Urinary bladder (tissue), 4 donors: ENCODE results near the gene CDX2. TPM values are rescaled to one million over a fixed set of nuclear protein-coding genes. Genes with fewer than 3 reads are reported as not detected.

Experiments
- DNase-seq: peaks from one replicate; pipeline ENCODE4 v3.0.0-alpha.2; 2015; ENCODE audit errors: extremely low spot score
- H3K27ac ChIP-seq: one replicate; pipeline ENCODE4 v1.5.1; 2013; ENCODE audit warnings: low read depth, mild to moderate bottlenecking, moderate library complexity
- H3K36me3 ChIP-seq: one replicate; pipeline ENCODE4 v1.6.1; 2013; ENCODE audit warnings: mild to moderate bottlenecking, moderate library complexity; ENCODE audit not compliant: insufficient read depth
- H3K4me1 ChIP-seq: one replicate; pipeline ENCODE4 v1.6.1; 2013; ENCODE audit warnings: mild to moderate bottlenecking, moderate library complexity; ENCODE audit not compliant: insufficient read depth
- H3K4me3 ChIP-seq: one replicate; pipeline ENCODE4 v1.5.1; 2013; ENCODE audit warnings: low read depth, low read length
- WGBS: extraction: QIAGEN DNeasy Blood & Tissue Kit; methylation state at CpG from one replicate; pipeline ENCODE4 v1.1.7; 2013; 5-methylcytosine and 5-hydroxymethylcytosine counted together
- polyA plus RNA-seq: library from polyadenylated mRNA; stranded (reverse); fragments of 200-250 nt; gene quantifications from one replicate; pipeline ENCODE4 v1.2.3, GENCODE V29; 2013
- total RNA-seq: library from RNA; depleted of rRNA; stranded (reverse); fragments of >200 nt; gene quantifications from one replicate; pipeline ENCODE4 v1.2.3, GENCODE V29; 2014
- donor health status: healthy with polysubstance abuse.
- donor health status: healthy.

Gene CDX2
- total and polyA plus RNA-seq, 2 donors: not detected

DNA sequence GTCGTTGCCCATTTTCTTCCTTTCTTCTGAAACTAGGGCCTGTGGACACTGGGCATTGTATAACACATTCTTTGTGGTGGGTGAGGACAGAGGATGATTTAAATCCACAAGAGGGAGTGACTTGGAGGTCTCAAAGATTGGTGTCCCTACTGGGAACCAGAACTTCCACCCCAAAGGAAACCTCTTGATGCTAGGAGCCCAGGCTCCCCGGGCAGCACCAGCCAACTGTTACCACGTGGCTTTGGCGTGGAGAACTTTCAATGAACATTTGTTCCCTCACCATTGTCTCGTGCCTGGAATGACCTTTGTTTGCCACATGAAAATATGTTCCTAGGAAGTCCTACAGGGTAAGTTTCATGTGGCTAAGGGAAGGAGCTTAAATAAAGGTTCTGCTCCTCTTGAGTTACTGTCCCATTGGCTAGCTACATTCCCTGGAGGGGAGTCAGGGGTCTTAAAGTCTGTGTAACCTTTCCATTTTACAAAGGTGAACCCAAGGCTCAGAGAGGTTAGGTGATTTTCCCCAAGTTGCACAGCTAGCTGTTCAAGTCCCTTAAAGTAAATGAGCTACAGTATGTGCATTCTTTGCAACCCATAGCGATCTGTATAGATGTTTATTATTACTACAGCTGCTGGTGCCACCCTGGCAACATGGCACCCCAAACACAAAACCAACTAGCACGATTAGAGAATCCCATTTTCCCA lies 5.0 kb upstream of the CDX2 start:
- Histone ChIP-seq H3K36me3 (no peaks in the 10 kb centered on the region), H3K4me3 (no peak overlapping the region), H3K27ac (no peak overlapping the region), H3K4me1 (peaks cover under 1% of the 10 kb centered on the region)
- 16% methylated on average over 7 of the region's 7 CpGs for WGBS
- DNase-seq: no peak

DNA sequence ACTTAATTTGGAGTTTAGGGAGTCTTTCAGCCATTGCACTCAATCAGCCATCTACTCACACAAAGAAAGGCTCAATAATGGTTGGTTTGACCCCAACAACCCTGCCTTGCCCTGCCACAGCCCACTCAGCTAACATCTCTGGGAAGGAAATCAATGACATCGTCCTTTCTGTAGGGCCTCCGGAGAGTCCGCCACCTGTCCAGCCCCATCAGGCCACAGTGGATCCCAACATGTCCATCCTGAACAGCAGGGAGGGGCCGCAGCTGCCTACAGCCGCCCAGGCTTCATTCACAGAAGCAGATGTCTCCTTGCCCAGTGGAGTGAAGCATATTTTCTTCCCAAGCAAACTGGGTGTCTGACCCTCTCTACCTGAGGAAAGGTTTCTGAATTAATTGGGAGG lies 4.2 kb upstream of the CDX2 start:
- no peak overlapping the region for H3K4me3 ChIP-seq
- H3K27ac ChIP-seq: no peak overlapping the region
- 35% methylated on average over 5 of the region's 5 CpGs for WGBS
- peaks cover 3% of the 10 kb centered on the region for H3K4me1 ChIP-seq
- no peak for DNase-seq
- no peaks in the 10 kb centered on the region for H3K36me3 ChIP-seq

DNA sequence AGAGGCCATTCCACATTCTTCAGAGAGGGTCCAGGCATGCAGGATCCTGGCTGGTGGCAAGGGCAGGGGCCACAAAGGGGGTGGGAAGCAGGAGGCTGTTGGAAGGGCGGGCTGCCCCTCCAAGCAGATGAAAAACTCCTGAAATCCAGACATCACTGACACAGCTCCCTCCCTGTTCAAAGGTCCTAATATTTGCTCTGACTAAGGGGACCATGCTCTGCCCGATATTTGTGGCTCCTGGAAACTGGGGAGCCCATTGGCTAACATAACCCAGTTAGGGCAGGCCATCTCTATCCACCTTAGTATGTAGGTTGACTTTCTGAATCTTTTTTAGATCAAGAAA lies 3.3 kb upstream of the CDX2 start:
- Histone ChIP-seq H3K36me3 (no peaks in the 10 kb centered on the region), H3K4me1 (peaks cover 3% of the 10 kb centered on the region), H3K4me3 (no peak overlapping the region), H3K27ac (no peak overlapping the region)
- WGBS: 66% methylated on average over 2 of the region's 2 CpGs
- DNase-seq: no peak

DNA sequence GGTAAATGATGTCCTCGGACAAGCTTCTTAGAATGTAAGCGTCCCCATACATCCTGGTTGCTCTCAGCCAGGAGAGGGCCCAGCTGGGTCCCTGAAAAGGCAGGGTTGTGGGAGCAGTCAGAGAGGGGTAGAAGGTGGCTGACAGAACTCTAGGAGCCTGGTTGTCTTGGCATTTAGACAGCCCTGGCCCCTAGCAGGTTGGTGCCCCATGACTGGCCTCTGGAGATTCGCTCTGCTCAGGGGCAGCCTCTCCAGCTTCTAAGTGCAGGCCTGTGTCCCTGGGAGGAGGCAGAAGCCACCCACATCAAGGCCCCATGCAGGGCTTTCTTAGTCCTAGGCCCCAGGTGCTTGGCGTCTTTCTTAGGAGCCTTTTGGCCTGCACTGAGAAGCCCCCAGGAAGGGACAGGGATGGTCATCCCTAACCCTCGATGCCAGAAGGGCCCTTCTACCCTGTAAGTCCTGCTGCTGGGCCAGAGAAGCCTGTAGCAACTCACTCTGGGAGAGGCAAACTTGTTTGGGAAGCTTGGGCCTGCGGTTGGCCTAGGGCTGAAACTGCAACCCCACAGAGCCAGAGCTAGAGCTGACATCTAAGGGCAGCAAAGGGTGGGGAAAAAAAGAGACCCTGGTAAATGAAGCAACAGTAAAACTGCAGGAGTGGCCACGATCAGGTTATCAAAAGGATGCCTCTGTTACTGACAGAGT lies 2.8 kb upstream of the CDX2 start:
- H3K27ac ChIP-seq: no peak overlapping the region
- WGBS: 55% methylated on average over 7 of the region's 7 CpGs
- H3K4me3 ChIP-seq: no peak overlapping the region
- no peaks in the 10 kb centered on the region for H3K36me3 ChIP-seq
- H3K4me1 ChIP-seq: peaks cover 3% of the 10 kb centered on the region
- no peak for DNase-seq

DNA sequence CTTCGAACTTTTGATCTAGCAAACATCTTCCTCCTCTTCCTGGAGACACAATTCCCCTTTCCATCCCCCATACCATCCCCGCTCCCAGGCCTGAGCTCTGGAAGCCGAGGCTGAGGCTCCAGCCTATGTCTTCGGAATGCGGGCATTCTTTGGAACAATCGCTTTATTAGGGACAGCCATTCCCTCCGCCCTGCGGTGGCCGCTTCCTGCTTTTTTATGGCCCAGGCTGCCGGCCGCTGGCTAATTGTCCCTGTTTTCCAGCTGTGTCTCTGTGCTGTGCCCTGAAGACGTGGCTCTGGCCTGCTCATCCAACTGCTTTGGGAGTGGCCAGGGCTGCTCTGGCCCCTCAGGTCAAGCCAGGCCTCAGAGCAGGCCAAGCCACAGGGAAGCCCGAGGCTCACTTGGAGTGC lies 2.1 kb upstream of the CDX2 start:
- WGBS: 36% methylated on average over 13 of the region's 13 CpGs

DNA sequence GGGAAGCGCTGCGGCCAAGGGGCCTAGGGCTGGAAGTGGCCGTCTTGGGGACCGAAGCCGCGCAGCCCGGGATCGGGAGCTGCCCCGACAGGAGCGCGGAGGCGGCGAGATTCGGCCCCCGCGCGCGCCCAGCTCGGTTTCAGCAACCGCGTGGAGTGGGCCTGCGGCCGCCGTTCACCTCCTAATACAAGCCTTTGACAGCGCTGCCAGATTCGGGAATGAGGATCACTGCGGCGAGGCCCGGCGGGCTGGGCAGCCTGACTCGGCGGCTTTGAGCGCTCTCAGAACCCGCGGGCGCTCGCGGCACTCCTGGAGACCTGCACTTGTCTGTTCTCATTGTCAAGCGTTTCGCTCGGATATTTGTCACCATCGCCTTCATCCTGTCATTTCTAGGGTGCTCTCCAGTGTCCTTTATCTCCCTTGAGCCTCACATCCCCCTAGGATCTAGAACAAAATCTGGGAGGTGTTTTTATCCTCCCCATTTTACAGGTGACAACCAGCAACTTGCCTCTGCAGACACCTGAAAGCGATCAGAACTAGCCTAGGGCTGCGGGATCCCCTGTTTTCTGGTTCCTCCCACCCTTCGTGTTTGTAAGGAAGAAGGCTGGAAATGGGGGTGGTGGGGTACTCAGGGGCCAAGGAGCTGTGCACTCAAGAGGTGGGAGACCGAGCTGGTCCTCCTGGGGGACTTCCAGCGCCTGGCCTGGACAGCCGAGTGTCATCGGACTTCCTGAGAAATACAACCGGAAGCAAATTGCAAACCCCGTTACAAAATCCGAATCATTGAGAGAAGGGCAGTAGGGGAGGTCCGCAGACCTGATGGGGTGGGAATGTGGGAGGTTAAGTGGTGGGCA lies 1.5 kb upstream of the CDX2 start:
- Histone ChIP-seq H3K36me3 (no peaks in the 10 kb centered on the region), H3K4me3 (no peak overlapping the region), H3K27ac (no peak overlapping the region), H3K4me1 (peaks cover 3% of the 10 kb centered on the region)
- no peak for DNase-seq
- 6% methylated on average over 53 of the region's 53 CpGs for WGBS

More for the DNA sequence above, 2.1 kb upstream of the CDX2 start:
- no peaks in the 10 kb centered on the region for H3K36me3 ChIP-seq
- H3K4me3 ChIP-seq: no peak overlapping the region
- peaks cover 3% of the 10 kb centered on the region for H3K4me1 ChIP-seq
- no peak overlapping the region for H3K27ac ChIP-seq
- DNase-seq: no peak

DNA sequence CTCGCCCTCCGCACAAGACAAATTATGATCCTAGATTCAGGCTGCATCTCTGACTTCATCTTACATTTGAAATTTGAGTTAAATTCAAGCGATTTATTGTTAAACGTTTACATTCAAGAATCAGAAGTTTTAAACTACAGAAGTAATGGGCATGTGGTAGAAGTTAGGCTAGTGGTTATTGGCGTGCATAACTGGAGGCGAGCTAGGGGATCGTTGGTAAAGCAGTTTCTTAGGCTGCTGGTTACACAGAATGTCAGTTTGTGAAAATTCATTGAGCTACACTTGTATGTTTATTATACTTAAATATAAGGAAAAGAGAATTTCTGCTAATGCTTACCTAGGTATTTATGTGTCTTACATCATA lies 733 bp upstream of the CDX2 start:
- Histone ChIP-seq H3K4me1 (peaks cover 3% of the 10 kb centered on the region), H3K4me3 (no peak overlapping the region), H3K36me3 (no peaks in the 10 kb centered on the region), H3K27ac (no peak overlapping the region)
- no peak for DNase-seq
- WGBS: 13% methylated on average over 7 of the region's 7 CpGs

DNA sequence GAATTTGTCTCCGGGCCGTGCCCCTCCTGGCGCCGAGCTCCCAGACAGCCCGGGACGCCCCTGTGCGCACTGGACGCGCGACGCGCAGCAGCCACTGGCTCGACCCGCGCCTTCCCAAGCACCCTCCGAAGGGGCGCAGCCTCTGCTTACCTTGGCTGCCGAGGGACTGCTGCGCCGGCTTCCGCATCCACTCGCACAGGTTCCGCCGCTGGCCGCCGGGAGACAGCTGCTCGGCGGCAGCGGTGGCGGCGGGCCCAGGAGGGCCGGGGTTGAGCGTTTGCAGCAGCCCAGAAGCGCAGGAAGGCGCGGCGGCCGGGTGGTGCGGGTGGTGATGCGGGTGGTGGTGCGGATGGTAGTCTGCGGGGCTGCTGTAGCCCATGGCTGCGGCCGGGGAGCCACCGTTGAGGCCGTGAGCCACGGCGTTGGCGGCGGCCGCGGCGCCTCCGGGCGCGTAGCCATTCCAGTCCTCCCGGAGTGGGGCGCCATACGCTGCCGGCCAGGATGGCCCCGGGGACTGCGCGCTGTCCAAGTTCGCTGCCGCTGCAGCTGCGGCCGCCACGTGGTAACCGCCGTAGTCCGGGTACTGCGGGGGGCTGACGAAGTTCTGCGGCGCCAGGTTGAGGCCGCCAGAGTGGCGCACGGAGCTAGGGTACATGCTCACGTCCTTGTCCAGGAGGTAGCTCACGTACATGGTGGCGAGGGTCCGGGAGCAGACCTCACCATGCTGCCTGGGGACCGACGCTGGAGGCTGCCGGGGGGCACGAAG lies 616 bp downstream of the CDX2 start:
- DNase-seq: no peak
- WGBS: under 1% methylated on average over 86 of the region's 86 CpGs
- no peaks in the 10 kb centered on the region for H3K36me3 ChIP-seq
- no peak overlapping the region for H3K27ac ChIP-seq
- peak overlapping the region; percentile 4 for H3K4me3 ChIP-seq
- peaks cover 3% of the 10 kb centered on the region for H3K4me1 ChIP-seq

DNA sequence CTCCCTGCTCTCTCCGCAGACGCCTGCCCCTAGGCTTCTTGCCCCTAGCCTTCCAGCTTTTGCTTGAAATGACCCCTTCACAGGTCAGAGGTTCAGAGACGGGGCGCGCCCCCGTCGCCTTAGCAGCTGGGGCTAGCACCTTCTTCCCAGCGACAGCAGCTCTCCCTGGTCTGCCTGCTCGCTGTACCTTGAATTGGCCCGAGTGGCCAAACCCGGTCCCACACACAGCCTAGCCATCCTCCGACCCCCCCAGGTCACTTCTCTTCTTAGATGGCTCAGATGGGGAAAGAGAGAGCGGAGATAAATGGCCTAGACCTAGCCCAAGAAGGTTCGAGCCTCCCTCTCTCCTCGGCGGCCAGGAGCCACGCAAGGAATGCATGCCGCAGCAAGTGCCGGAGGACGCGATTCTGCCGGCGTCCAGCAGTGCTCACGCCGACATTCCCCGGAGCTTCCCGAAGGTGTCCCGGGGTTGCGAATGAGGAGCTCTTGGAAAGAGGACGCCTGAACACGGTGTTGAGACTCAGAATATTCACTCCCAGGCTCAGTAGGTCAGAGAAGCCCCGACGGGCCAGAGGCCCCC lies 1.3 kb downstream of the CDX2 start:
- WGBS: 2% methylated on average over 33 of the region's 33 CpGs
- Histone ChIP-seq H3K27ac (no peak overlapping the region), H3K36me3 (no peaks in the 10 kb centered on the region), H3K4me1 (peaks cover 3% of the 10 kb centered on the region), H3K4me3 (peak overlapping the region; percentile 4)
- no peak for DNase-seq

DNA sequence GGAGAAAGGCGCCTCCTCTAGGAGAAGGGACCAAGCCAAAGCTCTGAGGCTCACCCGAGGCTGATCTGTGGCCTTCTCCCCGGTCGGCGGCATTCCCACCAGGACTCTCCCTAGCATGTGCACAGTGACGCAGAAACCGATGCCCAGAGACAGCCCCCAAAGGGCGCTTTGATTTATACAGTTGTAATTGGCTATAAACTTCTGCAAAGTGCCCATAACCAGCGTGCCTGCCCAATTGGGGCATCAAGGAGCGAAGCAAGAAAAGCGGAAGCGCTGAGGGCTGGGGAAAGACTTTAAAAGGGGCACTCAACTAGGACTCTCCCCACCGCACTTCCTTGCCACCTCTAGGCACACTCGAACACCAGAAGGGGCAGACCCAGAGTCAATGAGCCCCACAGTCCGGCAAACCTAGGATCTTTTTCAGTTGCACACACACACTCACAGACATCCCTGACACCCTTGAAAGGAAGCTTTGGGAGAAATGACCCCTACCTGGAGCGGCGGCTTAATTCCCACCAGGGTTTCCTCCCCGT lies 1.8 kb downstream of the CDX2 start:
- WGBS: 7% methylated on average over 18 of the region's 18 CpGs
- Histone ChIP-seq H3K36me3 (no peaks in the 10 kb centered on the region), H3K27ac (no peak overlapping the region), H3K4me1 (peaks cover 3% of the 10 kb centered on the region), H3K4me3 (no peak overlapping the region)
- no peak for DNase-seq

DNA sequence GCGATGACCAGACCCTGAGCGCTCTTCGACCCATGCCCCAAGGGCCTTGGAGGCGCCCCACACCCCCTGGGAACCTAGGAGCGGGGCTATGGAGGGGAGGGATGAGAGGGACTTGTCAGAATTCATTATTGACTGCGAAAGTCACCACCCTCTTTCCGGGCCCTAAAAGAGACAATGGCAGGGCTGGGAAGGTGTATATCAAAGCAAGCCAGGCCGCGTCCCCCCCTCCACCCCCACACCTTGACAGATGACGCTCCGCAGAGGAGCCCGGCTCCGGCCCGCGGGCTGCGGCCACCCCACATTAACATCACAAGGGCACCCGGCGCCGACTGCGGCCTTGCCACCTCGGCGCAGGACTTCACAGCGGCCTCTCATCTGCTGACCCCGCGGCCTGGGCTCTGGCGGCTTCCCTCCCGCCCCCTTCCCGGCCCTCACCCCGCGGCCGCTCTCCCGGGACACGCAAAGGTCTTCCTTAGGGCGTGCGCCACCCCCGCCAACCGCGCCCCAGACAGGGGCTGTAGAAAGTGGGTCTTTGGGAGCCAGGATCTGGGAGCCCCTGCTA lies 2.4 kb downstream of the CDX2 start:
- no peak overlapping the region for H3K27ac ChIP-seq
- peaks cover 3% of the 10 kb centered on the region for H3K4me1 ChIP-seq
- no peak for DNase-seq
- WGBS: 5% methylated on average over 38 of the region's 38 CpGs
- H3K4me3 ChIP-seq: no peak overlapping the region
- H3K36me3 ChIP-seq: no peaks in the 10 kb centered on the region

DNA sequence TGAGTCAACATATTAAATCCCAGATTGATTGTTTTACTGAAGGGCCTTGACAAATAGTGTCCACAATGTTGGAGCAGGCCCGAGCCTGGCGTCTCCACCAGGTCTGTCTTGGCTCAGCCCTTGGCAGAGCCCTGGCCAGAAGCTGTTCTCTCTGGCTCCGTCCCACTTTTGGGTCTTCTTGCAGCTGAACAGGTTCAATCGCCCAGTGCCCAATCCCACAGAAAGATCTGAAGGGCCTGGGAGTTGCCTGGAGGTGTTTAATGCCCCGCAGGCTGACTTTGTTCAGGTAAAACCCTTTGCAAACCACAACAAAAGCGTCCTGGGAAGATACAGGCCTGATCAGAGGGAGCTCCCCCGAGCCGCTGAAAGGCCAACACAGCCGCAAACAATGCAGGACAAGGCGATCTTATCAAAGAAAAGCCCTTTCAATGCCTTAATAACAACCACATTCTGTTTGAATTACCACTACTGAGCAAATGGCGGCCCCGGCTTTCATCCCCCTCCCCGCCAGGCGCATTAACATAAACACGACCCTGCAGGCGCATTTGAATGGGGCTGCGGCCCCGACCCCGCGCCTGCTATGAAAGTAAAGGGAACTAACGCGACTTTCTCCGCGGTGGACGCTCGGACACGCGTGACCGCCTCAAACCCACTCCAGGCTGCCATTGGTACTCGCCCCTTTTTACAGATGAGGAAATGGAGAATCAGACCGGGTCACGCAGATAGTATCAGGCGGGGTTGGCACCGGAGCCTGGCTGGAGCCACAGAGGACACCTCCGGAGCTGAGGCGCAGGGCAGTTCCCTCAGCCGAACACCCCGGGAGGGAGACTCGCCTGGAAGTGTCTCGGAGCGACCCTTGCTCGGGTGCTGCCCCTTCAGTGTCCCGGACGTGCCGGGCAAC lies 3.1 kb downstream of the CDX2 start:
- no peak for DNase-seq
- no peak overlapping the region for H3K4me3 ChIP-seq
- WGBS: 11% methylated on average over 45 of the region's 45 CpGs
- no peaks in the 10 kb centered on the region for H3K36me3 ChIP-seq
- no peak overlapping the region for H3K27ac ChIP-seq
- peaks cover 3% of the 10 kb centered on the region for H3K4me1 ChIP-seq
